Trophoblast cell (in vitro differentiated cells and primary cell): ENCODE measurements around the gene GAS2L2.

Experiments used
- DNase-seq, 2 donors: peaks; one replicate each; pipeline ENCODE4 v3.0.0-alpha.2; 2016
- H2AFZ ChIP-seq: 2 replicates; pipeline ENCODE4 v1.6.1; 2013; ENCODE audit warnings: low read length, moderate library complexity, mild to moderate bottlenecking; ENCODE audit not compliant: insufficient read depth, poor library complexity
- H2AK5ac ChIP-seq: 2 replicates; pipeline ENCODE4 v1.6.1; 2013; ENCODE audit warnings: mild to moderate bottlenecking, low read length
- H2BK120ac ChIP-seq: 2 replicates; pipeline ENCODE4 v1.6.1; 2013; ENCODE audit warnings: low read length, mild to moderate bottlenecking, moderate library complexity; ENCODE audit not compliant: insufficient read depth, poor library complexity
- H2BK12ac ChIP-seq: 2 replicates; pipeline ENCODE4 v1.6.1; 2013; ENCODE audit warnings: mild to moderate bottlenecking, low read length, moderate library complexity
- H2BK5ac ChIP-seq: 2 replicates; pipeline ENCODE4 v1.6.1; 2013; ENCODE audit warnings: low read length, low read depth, moderate library complexity, mild to moderate bottlenecking; ENCODE audit not compliant: poor library complexity
- H3K14ac ChIP-seq: 2 replicates; pipeline ENCODE4 v1.6.1; 2013; ENCODE audit warnings: mild to moderate bottlenecking, low read length
- H3K18ac ChIP-seq: 2 replicates; pipeline ENCODE4 v1.6.1; 2013; ENCODE audit warnings: mild to moderate bottlenecking, low read length
- H3K23ac ChIP-seq: 2 replicates; pipeline ENCODE4 v1.6.1; 2013; ENCODE audit warnings: low read length
- H3K27ac ChIP-seq: 2 replicates; pipeline ENCODE4 v1.5.1; 2013; ENCODE audit warnings: low read depth, mild to moderate bottlenecking, inconsistent platforms, low read length, moderate library complexity
- H3K27me3 ChIP-seq: 2 replicates; pipeline ENCODE4 v1.6.1; 2013; ENCODE audit warnings: inconsistent platforms, mild to moderate bottlenecking, low read length, moderate library complexity; ENCODE audit not compliant: insufficient read depth
- H3K36me3 ChIP-seq, 2 experiments: 1 replicate in 1 of 2; 2 replicates in 1 of 2; pipeline ENCODE4 v1.6.1; 2013; ENCODE audit warnings: low read length in 2 of 2, mild to moderate bottlenecking in 2 of 2, moderate library complexity in 1 of 2; ENCODE audit not compliant: insufficient read depth in 2 of 2, control insufficient read depth in 1 of 2
- H3K4ac ChIP-seq: 2 replicates; pipeline ENCODE4 v1.6.1; 2013; ENCODE audit warnings: low read depth, mild to moderate bottlenecking, low read length, moderate library complexity
- H3K4me1 ChIP-seq, 2 experiments: 1 replicate in 1 of 2; 2 replicates in 1 of 2; pipeline ENCODE4 v1.6.1; 2013; ENCODE audit warnings: low read length in 2 of 2, mild to moderate bottlenecking in 2 of 2, moderate library complexity in 1 of 2; ENCODE audit not compliant: insufficient read depth in 2 of 2, control insufficient read depth in 1 of 2
- H3K4me2 ChIP-seq: 2 replicates; pipeline ENCODE4 v1.6.1; 2013; ENCODE audit warnings: inconsistent platforms, mild to moderate bottlenecking, low read length, moderate library complexity
- H3K4me3 ChIP-seq: 2 replicates; pipeline ENCODE4 v1.5.1; 2013; ENCODE audit warnings: mild to moderate bottlenecking, low read depth, low read length, inconsistent platforms
- H3K79me1 ChIP-seq: one replicate; pipeline ENCODE4 v1.6.1; 2013; ENCODE audit warnings: low read length
- H3K79me2 ChIP-seq: 2 replicates; pipeline ENCODE4 v1.6.1; 2013; ENCODE audit warnings: low read length, mild to moderate bottlenecking; ENCODE audit not compliant: control insufficient read depth, insufficient read depth, poor library complexity
- H3K9ac ChIP-seq: 2 replicates; pipeline ENCODE4 v1.6.1; 2013; ENCODE audit warnings: mild to moderate bottlenecking, low read length
- H3K9me3 ChIP-seq: 2 replicates; pipeline ENCODE4 v1.6.1; 2013; ENCODE audit warnings: low read depth, mild to moderate bottlenecking, control low read depth, inconsistent platforms, low read length; ENCODE audit not compliant: insufficient read depth
- H4K12ac ChIP-seq: 2 replicates; pipeline ENCODE4 v1.6.1; 2013; ENCODE audit warnings: low read depth, mild to moderate bottlenecking, low read length, moderate library complexity
- H4K8ac ChIP-seq: 2 replicates; pipeline ENCODE4 v1.6.1; 2013; ENCODE audit warnings: low read depth, mild to moderate bottlenecking, low read length, moderate library complexity
- H4K91ac ChIP-seq: one replicate; pipeline ENCODE4 v1.6.1; 2013; ENCODE audit warnings: low read depth, mild to moderate bottlenecking, low read length, moderate library complexity
- WGBS: extraction: QIAGEN DNeasy Blood & Tissue Kit; methylation state at CpG from one replicate; pipeline ENCODE4 v1.1.7; 2013; ENCODE audit warnings: missing lambda C conversion rate; ENCODE audit not compliant: insufficient read length, insufficient coverage; ENCODE audit errors: extremely low coverage; 5-methylcytosine and 5-hydroxymethylcytosine counted together

GAS2L2 gene

GRCh38 chr17:35742496-35742895, 10.5 kb downstream of the GAS2L2 start:
- Histone ChIP-seq H3K4ac (no peak overlapping the region), H2BK5ac (no peak overlapping the region)
- no CpG with 5 or more reads among the region's 7 CpGs for whole genome bisulfite sequencing

DNA sequence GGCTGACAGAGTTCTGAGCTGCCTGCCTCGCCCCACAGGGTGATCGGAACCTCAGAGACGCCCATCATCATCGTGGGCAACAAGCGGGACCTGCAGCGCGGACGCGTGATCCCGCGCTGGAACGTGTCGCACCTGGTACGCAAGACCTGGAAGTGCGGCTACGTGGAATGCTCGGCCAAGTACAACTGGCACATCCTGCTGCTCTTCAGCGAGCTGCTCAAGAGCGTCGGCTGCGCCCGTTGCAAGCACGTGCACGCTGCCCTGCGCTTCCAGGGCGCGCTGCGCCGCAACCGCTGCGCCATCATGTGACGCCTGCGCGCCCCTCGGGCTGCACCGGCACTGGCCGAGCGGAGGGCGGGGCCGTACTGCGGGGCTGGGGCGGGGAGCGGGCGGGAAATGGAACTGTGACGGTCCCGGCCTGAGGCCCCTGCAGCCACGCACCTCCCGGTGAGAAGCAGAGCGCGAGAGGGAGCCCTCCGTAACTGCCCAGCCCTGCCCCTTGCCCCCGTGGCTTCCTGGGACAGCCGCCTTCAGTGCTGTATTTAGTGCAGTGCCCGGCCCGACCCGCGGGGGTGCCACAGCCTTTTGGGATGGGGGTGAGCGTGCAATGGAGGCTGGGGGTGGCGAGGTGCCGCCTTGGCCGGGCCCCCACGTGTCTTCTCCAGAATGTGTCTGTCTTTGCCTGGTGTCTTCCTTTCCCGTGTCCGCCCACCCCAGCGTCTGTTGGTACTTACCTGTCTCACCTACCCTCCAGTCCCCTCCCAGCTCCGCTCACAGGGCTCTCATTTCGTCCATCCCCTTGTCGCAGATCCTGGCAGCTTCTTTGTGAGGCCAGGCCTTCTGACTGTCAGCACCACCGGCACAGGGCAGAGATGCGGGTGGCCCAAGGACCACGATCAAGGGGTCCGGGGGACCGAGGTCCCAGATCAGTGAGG, 11.8 kb downstream of the GAS2L2 start:
- no peak overlapping the region for H2AK5ac ChIP-seq
- DNase-seq = no peak
- H4K91ac ChIP-seq = no peak overlapping the region
- peaks cover 4% of the 10 kb centered on the region for H3K27me3 ChIP-seq
- no peak overlapping the region for H4K8ac ChIP-seq
- peaks cover 0 to 3% of the 10 kb centered on the region in 2 experiments for H3K4me1 ChIP-seq
- H2BK12ac ChIP-seq = no peak overlapping the region
- H3K79me1 ChIP-seq = no peaks in the 10 kb centered on the region
- H3K23ac ChIP-seq = no peak overlapping the region
- peak overlapping the region; percentile 35 for H3K4me2 ChIP-seq
- H3K27ac ChIP-seq = no peak overlapping the region
- H3K14ac ChIP-seq = no peak overlapping the region
- no peak overlapping the region for H3K18ac ChIP-seq
- no peaks in the 10 kb centered on the region for H3K36me3 ChIP-seq
- H3K9me3 ChIP-seq = peaks cover 14% of the 10 kb centered on the region
- H2BK5ac ChIP-seq = no peak overlapping the region
- no peak overlapping the region for H2AFZ ChIP-seq
- no peak overlapping the region for H4K12ac ChIP-seq
- no peak overlapping the region for H3K4ac ChIP-seq
- no peak overlapping the region for H3K9ac ChIP-seq
- no CpG with 5 or more reads among the region's 73 CpGs for WGBS
- no peaks in the 10 kb centered on the region for H3K79me2 ChIP-seq
- H2BK120ac ChIP-seq = no peak overlapping the region
- no peak overlapping the region for H3K4me3 ChIP-seq

More at GRCh38 chr17:35742496-35742895, 10.5 kb downstream of the GAS2L2 start:
- no peak overlapping the region for H3K9ac ChIP-seq
- no peak for DNase-seq
- no peak overlapping the region for H2AK5ac ChIP-seq
- peaks cover 4% of the 10 kb centered on the region for H3K27me3 ChIP-seq
- H3K27ac ChIP-seq = no peak overlapping the region
- peaks cover 0 to 3% of the 10 kb centered on the region in 2 experiments for H3K4me1 ChIP-seq
- no peak overlapping the region for H3K23ac ChIP-seq
- no peaks in the 10 kb centered on the region for H3K36me3 ChIP-seq
- H4K12ac ChIP-seq = no peak overlapping the region
- no peaks in the 10 kb centered on the region for H3K79me1 ChIP-seq
- peaks cover 14% of the 10 kb centered on the region for H3K9me3 ChIP-seq
- no peaks in the 10 kb centered on the region for H3K79me2 ChIP-seq
- no peak overlapping the region for H2BK120ac ChIP-seq
- no peak overlapping the region for H3K18ac ChIP-seq
- no peak overlapping the region for H4K8ac ChIP-seq
- H3K4me2 ChIP-seq = no peak overlapping the region
- H3K14ac ChIP-seq = no peak overlapping the region
- no peak overlapping the region for H2BK12ac ChIP-seq
- no peak overlapping the region for H4K91ac ChIP-seq
- H2AFZ ChIP-seq = no peak overlapping the region
- H3K4me3 ChIP-seq = no peak overlapping the region

- no peak overlapping the region for H3K18ac ChIP-seq
- H2AFZ ChIP-seq = no peak overlapping the region
- H3K79me2 ChIP-seq = no peaks in the 10 kb centered on the region
- H3K4me3 ChIP-seq = no peak overlapping the region
- H2BK5ac ChIP-seq = no peak overlapping the region
- no peak overlapping the region for H4K8ac ChIP-seq
- H3K4me1 ChIP-seq = peaks cover 0 to 3% of the 10 kb centered on the region in 2 experiments
- no peak overlapping the region for H2BK120ac ChIP-seq
- H2BK12ac ChIP-seq = no peak overlapping the region
- H3K79me1 ChIP-seq = no peaks in the 10 kb centered on the region
- H3K27ac ChIP-seq = no peak overlapping the region
- no peak overlapping the region for H3K14ac ChIP-seq
- H2AK5ac ChIP-seq = no peak overlapping the region
- no CpG with 5 or more reads among the region's 7 CpGs for WGBS
- H3K9ac ChIP-seq = no peak overlapping the region
- H4K12ac ChIP-seq = no peak overlapping the region
- no peak overlapping the region for H3K4me2 ChIP-seq
- H3K4ac ChIP-seq = no peak overlapping the region
- DNase-seq = no peak
- H4K91ac ChIP-seq = no peak overlapping the region
- H3K23ac ChIP-seq = no peak overlapping the region
- peaks cover 14% of the 10 kb centered on the region for H3K9me3 ChIP-seq
- no peaks in the 10 kb centered on the region for H3K36me3 ChIP-seq
- H3K27me3 ChIP-seq = peaks cover 4% of the 10 kb centered on the region
Measured at GRCh38 chr17:35740216-35740615, 12.8 kb downstream of the GAS2L2 start.

DNA sequence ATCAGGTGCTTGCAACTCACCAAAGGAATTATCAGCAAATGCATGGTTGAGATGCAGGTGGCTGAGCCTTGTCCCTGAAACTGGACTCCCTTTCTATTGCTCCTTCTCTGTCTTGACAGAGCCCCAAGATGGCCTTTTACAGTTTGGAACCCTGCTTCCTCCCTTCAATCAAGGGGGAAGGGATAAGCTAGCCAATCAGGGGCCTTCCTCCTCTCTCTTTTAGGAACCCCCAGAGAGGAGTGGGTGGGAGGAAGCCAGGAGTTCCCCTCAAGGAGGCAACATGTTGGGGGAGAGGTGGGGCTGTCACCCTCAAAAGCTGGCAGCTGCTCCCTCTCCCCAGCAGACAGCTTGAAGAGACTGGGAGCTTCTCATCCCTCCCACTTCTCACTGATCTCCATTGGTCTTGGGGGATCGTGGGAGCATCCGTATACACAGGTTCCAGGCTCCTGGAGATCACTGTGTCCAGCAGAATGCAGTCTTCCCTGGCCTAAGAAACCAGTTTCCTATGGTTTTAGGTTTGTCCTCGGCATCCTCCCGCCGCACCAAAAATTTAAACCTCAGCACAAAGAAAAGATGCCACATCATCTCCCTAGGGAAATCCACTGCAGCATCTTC, 14.4 kb downstream of the GAS2L2 start:
- Histone ChIP-seq H3K14ac (no peak overlapping the region), H3K18ac (no peak overlapping the region), H2BK120ac (no peak overlapping the region), H4K91ac (no peak overlapping the region), H3K9me3 (peaks cover 12% of the 10 kb centered on the region), H3K4me1 (peaks cover 3 to 6% of the 10 kb centered on the region in 2 experiments), H3K23ac (no peak overlapping the region), H4K12ac (no peak overlapping the region), H3K4me2 (no peak overlapping the region), H3K27ac (no peak overlapping the region), H3K79me2 (no peaks in the 10 kb centered on the region), H4K8ac (no peak overlapping the region), H3K36me3 (no peaks in the 10 kb centered on the region), H2BK12ac (no peak overlapping the region), H3K27me3 (peaks cover 4% of the 10 kb centered on the region), H2BK5ac (no peak overlapping the region), H3K9ac (no peak overlapping the region), H2AK5ac (no peak overlapping the region), H3K4ac (no peak overlapping the region), H3K4me3 (no peak overlapping the region), H3K79me1 (no peaks in the 10 kb centered on the region), H2AFZ (no peak overlapping the region)
- no CpG with 5 or more reads among the region's 5 CpGs for WGBS
- no peak for DNase-seq
